ENCODE results near the gene CFAP69.

Gene CFAP69

DNA sequence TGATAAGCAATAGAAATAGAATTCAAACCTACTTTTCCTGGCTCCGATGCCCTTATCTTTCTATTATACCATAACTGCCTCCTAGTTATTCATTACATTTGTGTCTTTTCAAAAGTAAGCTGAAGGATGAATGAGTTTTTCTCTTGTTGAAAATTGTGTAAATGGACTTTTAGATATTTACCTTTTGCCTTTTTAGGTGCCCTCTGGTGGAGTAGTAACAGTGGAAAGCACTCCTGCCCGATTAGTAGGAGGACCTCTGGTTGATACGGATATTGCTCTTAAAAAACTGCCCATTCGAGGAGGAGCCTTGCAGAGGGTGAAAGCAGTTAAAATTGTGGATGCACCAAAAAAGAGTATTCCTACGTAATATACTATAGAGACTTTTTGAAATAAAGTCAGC, 64.9 kb downstream of the CFAP69 start:
- DNase-seq (ENCODE audit: low read depth in 2 of 2), result no peak
- TF ChIP-seq, protein P1, sequence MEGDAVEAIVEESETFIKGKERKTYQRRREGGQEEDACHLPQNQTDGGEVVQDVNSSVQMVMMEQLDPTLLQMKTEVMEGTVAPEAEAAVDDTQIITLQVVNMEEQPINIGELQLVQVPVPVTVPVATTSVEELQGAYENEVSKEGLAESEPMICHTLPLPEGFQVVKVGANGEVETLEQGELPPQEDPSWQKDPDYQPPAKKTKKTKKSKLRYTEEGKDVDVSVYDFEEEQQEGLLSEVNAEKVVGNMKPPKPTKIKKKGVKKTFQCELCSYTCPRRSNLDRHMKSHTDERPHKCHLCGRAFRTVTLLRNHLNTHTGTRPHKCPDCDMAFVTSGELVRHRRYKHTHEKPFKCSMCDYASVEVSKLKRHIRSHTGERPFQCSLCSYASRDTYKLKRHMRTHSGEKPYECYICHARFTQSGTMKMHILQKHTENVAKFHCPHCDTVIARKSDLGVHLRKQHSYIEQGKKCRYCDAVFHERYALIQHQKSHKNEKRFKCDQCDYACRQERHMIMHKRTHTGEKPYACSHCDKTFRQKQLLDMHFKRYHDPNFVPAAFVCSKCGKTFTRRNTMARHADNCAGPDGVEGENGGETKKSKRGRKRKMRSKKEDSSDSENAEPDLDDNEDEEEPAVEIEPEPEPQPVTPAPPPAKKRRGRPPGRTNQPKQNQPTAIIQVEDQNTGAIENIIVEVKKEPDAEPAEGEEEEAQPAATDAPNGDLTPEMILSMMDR (IDR thresholded peaks at IDR 0.05; ENCODE audit: low read depth, low read length), result no peak

DNA sequence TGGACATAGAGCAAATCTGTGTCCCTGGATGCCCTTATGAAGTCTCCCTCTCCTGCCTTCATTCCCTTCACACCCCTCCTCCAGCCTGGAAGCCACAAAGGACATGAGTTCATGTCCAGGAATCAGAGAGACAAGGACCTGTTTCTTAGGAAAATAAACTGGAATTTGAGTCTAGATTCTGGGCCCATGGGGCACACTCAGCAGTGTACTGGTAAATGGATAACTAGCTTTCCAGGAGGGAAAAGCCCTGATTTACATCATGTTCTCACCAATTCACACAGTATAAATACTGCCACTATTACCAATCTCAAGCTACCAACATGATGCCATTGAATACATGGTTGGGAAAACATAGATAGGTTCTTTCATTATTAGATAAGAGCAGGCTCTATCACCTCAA, 66.2 kb downstream of the CFAP69 start:
- no peak overlapping the region for H3K4me3 ChIP-seq (replicated peaks in 1 of 2; ENCODE audit: low read depth in 2 of 2, low read length in 2 of 2)
- DNase-seq (ENCODE audit: low read depth in 2 of 2), result no peak
- TF ChIP-seq, protein P1 (IDR thresholded peaks at IDR 0.05; ENCODE audit: low read depth, low read length), result no peak

More for the DNA sequence above, 64.9 kb downstream of the CFAP69 start:
- no peak overlapping the region for H3K4me3 ChIP-seq (replicated peaks in 1 of 2; ENCODE audit: low read depth in 2 of 2, low read length in 2 of 2)

DNA sequence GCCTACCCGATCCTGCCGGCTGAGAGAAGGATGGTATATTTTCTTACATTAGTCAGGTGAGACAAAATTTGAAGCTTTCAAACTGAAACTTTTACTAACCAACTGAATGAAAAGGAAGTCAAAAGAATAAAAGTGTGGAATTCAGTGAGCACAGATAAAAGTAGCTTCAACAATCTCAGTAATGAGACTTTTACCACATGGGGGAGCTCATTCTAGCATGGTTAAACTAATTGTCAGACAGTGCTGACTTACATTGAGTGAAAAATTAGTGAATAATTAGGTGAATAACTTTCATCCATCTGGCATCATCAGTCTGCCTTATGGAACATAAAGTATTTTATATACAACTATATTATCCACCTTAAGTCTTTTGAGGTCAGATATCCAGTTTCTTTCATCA, 67.8 kb downstream of the CFAP69 start:
- no peak overlapping the region for H3K4me3 ChIP-seq (replicated peaks in 1 of 2; ENCODE audit: low read depth in 2 of 2, low read length in 2 of 2)
- TF ChIP-seq, protein P1 (IDR thresholded peaks at IDR 0.05; ENCODE audit: low read depth, low read length), result peak; percentile 20
- peak; percentile 32 to 36 for DNase-seq (ENCODE audit: low read depth in 2 of 2)

DNA sequence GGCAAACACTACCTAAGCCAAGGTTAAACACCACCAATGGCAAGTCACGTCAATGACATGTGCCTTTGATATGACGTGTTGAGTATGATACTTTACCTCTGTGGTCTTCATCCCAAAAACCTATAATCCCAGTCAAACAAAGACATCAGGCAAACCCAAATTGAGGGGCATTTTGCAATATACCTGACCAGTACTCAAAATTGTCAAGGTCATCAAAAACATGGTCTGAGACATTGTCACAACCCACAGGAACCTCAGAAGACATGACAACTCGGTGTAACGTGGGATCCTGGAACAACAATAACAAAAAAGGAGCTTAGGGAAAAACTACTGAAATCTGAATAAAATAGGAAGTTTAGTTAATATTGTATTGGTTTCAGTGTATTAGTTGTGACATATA, 68.9 kb downstream of the CFAP69 start:
- H3K4me3 ChIP-seq (replicated peaks in 1 of 2; ENCODE audit: low read depth in 2 of 2, low read length in 2 of 2), result no peak overlapping the region
- TF ChIP-seq, protein P1 (IDR thresholded peaks at IDR 0.05; ENCODE audit: low read depth, low read length), result no peak
- no peak for DNase-seq (ENCODE audit: low read depth in 2 of 2)

GRCh38 chr7:90320014-90320413, 75.0 kb downstream of the CFAP69 start:
- TF ChIP-seq, protein P1 (IDR thresholded peaks at IDR 0.05; ENCODE audit: low read depth, low read length), result no peak
- H3K4me3 ChIP-seq (replicated peaks in 1 of 2; ENCODE audit: low read depth in 2 of 2, low read length in 2 of 2), result no peak overlapping the region
- no peak for DNase-seq (ENCODE audit: low read depth in 2 of 2)

GRCh38 chr7:90320418-90320800, 75.4 kb downstream of the CFAP69 start:
- DNase-seq (ENCODE audit: low read depth in 2 of 2), result peak in 1 of 2 donors; percentile 11
- H3K4me3 ChIP-seq (replicated peaks in 1 of 2; ENCODE audit: low read depth in 2 of 2, low read length in 2 of 2), result peak overlapping the region; percentile 32 to 44
- TF ChIP-seq, protein P1 (IDR thresholded peaks at IDR 0.05; ENCODE audit: low read depth, low read length), result no peak

DNA sequence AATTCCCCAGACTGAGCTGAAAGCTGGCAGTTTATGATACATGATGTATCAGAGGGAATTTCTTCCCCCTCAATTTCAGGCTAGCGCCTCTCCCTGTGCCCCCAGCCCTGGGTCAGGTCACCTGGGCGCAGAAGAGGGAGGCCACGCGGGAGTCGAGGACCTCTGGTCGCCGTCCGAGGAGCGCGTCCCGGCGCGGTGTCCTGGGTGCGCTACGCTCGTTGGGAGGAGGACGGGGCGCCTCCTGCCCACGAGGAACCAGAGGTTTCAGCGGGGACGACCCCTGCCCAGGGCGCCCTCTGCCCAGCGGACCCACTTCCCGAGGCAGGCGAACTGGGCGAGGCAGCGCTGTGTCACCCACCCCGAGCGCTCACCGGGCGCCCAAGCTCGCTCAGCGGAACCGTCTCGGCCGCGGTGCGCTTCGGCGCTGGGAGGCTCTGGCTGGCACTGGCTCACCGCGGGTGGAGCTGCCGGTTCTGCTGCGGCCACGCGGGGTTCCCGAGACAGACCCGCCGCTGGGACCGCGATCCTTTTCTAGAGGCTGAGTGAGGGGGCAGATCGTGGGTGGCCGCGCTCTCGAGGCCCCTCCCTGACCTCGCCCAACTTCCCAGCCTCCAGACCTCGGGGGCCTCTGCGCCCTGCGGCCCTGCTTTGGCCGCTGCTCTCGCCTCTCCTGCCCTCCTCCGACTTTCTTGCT, 76.0 kb downstream of the CFAP69 start, which contains the start of gene FAM237B:
Gene FAM237B (minus strand): TSS at position 504 of the 694 bp plus-strand sequence. CDS start 1,556 bp downstream, outside the sequence.
- peak; percentile 33 to 42 for DNase-seq (ENCODE audit: low read depth in 2 of 2)
- H3K4me3 ChIP-seq (replicated peaks in 1 of 2; ENCODE audit: low read depth in 2 of 2, low read length in 2 of 2), result peak within 1 kb of the TSS; percentile 32 to 44
- TF ChIP-seq, protein P1 (IDR thresholded peaks at IDR 0.05; ENCODE audit: low read depth, low read length), result no peak
